Stimulated activated CD8-positive, alpha-beta memory T cell treated with anti-CD3 and anti-CD28 coated beads, Interleukin-2, amount 100 ng/mL, for 1 hour (primary cell): Measurements from ENCODE around the gene VTI1A.

Experiments
- DNase-seq, 2 donors: peaks; one replicate each; pipeline ENCODE4 v3.0.0-alpha.2; 2020; ENCODE audit warnings: low read depth in 2 of 2

Gene VTI1A

DNA sequence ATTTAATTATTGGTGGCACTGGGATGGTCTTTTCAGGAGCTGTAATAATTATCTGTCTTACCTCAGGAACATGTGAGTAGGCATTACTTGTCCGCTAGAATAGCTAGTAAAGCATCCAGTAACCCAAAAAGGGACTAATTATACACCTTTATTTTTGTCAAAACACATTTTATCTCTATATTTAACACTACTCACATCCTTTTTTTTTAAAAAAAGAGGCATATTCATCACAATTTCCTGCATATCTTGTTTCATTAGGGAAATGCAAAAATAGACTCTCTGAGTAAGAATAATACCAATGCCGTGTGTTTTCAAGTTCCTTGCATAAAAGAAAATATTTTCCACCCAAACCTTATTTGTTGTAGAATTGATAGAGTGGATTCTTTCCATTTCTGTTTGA, 99.5 kb downstream of the VTI1A start:
- no peak for DNase-seq

GRCh38 chr10:112548535-112549276, 101.7 kb downstream of the VTI1A start:
- DNase-seq, result no peak

DNA sequence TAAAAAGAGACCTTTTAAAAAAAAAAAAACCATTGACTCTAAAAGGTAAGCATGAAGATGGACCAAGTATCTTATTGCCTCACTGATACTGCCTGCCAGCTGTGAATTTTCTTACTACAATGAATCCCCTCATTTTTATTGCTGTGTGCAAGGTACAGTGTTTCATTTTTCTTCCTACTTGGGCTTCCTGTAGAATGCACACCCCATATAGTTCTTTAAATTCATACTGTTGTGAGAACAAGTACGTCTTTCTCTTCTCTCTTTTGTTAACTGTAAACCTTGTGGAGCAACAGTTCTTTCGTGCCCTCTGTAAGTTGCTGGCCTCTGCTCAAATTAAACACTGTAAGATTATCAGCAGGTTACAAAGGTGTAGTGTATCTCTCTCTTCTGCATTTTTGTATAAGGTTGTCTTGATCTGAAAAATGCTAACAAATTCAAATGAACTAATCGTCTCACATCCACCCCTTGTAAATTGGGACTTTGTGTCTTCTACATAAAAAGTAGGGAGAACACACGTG, 105.6 kb downstream of the VTI1A start:
- no peak for DNase-seq

DNA sequence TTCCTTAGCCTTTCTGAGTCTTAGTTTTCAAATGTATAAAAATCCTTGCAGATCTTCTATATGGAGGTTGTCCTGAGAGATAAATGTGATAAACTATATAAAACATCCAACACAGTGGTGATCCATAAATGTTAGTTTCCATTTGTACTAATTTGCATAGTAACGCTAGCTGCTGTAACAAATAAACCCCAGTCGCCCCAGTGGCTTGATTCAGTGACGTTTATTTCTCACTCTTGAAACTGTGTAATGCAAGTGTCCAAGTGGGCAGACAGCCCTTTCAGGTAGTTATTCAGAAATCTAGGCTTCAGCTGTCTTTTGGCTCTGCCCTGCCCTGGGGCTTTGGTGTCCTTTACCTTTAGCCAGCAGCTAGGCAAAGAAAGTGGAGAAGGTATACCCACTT, 106.3 kb downstream of the VTI1A start:
- no peak for DNase-seq

GRCh38 chr10:112554263-112554662, 107.2 kb downstream of the VTI1A start:
- no peak for DNase-seq

DNA sequence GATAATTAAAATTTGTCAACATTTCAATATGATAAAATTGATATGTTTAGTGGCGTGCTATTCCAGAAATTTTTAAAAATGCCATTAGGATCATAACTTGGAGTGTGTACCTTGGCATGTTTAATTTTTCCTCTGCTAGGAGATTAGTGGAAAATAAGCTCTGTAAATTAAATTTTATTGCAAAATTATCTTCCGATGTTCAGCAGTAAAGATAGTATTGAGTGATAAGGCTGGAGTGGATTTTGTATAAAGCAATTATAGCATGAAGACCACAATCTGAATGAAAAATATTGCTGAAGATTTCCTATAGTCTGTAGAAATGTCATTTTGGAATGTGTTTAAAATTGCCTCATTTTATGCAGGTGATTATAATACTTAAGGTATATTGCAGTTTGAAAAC, 110.2 kb downstream of the VTI1A start:
- no peak for DNase-seq

DNA sequence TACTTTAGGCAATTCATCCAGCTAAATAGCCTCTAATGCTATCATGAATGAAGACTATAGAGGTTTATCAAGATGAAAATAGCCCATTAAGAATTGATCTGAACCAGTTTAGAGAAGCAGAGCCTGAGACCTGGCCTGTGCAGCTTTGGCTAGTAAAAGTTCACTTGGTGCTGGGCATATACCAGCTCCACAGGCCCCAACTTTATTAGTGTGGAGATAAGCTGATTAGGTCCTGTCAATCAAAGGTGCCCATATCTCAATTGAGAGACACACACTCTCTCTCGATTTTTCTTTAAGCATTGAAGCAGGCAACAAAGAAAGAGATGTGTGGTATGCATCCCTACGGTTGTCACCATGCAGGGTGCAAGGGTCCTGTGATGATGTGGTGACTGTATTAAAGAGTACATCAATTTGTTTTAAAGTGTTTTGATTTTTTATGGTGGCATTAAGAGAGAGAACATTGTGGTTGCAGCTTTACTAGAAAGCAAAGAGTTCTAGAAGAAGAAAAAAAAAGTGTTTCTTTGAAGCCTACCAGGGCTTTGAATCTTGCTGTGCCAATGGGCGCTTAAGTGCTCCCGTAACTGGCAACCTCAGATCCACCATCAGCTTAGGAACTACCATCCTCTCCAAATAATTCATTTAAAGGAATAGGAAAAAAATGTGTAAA, 111.6 kb downstream of the VTI1A start:
- no peak for DNase-seq

- DNase-seq, result no peak
Observed at GRCh38 chr10:112559349-112559748, 112.3 kb downstream of the VTI1A start.

DNA sequence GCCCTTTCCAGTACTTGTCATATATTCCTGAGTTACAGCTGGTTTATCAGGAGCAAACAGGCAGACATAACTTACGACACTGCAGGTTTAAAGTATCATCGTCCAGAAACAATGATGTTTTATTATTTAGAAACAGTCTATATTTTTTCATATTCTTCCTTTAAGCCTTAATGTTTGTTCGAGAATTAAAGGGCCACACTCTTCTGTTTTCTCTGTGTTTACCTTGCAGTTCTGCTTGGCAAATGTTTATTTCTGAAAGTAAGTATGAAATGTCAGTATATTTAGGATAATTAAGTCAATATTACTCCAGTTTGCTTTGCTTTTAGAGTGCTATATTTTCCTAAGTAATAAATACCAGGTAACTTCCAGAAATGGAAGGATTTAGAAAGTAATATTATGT, 115.1 kb downstream of the VTI1A start:
- DNase-seq, result no peak

DNA sequence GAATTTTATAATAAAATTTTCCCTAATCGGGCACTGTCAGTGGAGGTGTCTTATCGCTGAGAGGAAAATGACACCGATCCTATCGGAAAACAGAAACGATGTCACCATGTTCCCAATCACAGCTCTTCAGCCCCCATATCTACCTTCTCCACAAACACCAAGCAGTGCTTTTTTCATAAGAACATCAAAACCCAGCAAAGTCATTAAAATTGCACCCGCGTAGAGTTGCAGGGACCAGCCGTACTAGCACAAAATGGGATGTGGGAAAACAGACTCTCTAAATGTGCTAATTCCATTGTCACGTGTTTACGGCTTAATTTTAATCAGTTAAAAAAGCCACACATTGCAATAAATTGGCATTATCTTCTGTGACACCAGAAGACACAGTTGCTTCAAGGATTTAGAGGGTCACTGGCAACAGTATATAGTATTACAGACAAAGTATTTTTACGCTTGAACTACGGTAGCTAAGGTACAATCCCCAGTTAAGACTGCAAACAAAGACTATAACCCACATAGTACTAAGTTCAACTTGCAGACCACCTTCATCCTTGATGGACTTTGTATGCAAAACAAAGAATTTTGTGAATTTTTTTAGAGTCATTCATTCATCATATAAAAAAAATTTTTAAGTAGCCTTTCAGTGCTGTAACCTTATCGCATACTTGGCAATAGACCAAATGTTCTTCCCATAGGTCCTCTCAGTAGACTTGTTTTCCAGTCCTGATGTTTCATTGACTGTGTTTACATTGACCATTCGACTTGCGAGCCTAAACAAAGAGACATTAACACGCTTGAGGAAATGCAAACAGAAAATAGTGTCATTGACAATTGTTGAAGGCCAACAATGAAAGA, 116.0 kb downstream of the VTI1A start:
- DNase-seq, result no peak

- no peak for DNase-seq
Observed at GRCh38 chr10:112564337-112564736, 117.3 kb downstream of the VTI1A start.

DNA sequence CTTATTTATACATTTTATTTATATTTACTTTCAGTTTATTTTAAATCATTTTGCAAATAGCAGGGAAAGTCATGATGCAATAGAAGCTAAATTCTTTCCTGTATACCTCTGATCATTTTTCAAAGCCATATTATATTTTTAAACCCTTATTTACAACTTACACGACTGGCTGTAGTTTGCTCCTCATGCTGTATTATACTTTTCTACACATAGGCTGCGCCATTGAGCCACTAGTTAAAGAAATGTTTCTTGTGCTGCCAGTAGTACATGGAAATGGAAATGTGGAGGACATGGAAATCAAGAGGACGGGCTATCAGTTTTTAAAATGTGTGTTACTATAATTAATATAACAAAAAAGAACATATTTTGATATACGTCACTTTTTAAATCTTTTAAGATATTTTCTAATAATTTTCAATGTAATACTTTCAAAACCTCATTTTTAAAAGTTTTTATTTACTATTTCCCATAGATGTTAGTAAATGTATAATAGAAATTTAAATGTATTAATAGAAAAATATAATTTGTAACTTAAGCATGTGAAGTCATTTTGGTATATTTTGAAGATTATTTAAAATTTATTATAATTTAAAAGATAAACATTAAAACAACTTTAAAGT, 118.5 kb downstream of the VTI1A start:
- DNase-seq, result no peak

- DNase-seq, result no peak
Observed at GRCh38 chr10:112570585-112570984, 123.6 kb downstream of the VTI1A start.

DNA sequence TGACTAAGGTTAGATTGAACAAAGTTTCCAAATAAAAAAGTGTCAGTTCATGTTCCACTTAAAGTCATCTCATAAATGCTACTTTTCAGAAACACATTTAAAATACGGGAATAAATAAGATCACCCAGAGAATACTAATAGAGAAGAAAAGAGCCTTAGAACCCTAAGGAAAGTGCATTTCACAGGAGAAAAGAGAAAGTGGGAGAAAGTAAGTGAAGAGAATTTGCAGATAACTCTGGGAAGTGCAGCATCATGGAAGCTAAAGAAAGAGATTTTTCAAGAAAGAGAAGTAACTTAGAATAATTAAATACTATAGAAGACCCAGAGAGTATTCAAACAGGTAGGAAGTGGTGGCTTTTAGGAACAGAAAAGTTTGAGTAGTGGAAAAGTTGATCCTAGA, 132.6 kb downstream of the VTI1A start:
- no peak for DNase-seq

DNA sequence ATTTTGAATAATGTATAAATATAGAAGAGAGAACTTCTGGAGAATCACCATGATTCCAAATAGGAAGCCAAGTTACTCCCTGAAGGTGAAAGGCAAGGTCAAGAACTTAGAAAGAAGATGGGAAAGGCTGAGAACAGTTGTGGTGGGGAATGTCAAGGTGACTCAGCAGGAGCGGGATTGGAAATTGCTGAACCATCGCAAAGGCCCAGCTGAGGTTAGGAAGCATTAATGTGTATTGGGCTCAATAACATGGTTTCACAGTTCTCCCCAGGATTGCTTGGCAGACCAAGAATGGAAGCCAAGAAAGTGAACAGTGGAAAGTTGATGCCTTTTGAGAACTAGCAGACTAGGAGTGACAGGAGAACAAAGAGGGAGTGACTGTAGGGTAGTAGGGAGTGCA, 133.3 kb downstream of the VTI1A start:
- no peak for DNase-seq

GRCh38 chr10:112581921-112582320, 134.9 kb downstream of the VTI1A start:
- no peak for DNase-seq

GRCh38 chr10:112583236-112583939, 136.4 kb downstream of the VTI1A start:
- DNase-seq, result no peak

DNA sequence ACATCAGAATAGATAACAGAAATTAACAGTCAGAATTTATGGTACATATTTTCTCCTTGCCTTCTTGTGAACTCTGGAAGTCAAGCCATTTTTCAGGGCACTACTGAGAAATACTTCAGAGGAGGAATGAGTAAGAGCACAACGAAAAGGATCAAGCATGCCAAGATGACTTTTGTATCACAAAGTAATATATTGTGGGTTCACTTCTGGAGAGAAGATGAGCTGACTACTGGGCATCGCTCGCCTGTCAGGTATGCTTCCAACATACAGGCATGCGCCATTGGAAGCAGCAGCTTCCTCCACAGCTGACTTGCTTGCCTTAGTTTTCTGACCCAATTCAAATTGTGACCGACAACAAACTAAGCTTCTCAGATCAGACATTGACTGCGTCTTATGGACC, 137.3 kb downstream of the VTI1A start:
- DNase-seq, result no peak

GRCh38 chr10:112585126-112585525, 138.1 kb downstream of the VTI1A start:
- DNase-seq, result no peak

GRCh38 chr10:112585960-112586359, 138.9 kb downstream of the VTI1A start:
- DNase-seq, result no peak

DNA sequence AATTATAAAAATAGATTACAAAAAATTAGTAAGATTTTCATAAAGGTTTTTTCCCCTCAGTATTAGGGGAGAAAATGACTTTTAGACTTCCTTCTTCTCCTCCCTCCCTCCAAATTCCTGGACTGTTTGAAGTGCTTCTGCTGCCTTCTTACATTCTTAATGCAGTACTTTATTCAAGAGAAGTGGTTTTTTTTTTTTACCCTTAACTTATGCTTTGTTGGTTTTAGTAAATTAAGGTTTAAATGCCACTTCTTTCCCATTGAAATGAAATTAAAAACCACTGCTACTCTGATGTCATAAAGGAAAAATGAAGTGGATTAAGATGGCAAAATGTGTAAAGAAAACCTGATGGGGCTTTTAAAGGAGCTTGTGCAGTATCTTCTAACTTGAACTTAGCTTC, 140.7 kb downstream of the VTI1A start:
- DNase-seq, result no peak
